ENCODE data around the gene MIGA1. TPM values are rescaled to one million over a fixed set of nuclear protein-coding genes. Genes with fewer than 3 reads are reported as not detected.

Gene MIGA1
- total RNA-seq, result 10 to 100 TPM in 8 of 9 donors, 1 to 10 TPM in 1; 9.6 to 24.2 (median 17.8) TPM
- 10 to 100 TPM in 1 of 3 donors, 1 to 10 TPM in 2; 2.4 to 17.0 (median 2.7) TPM for polyA plus RNA-seq
- long read RNA-seq, donor 1, full-length matches to known transcripts, result 1 of 1 reads
- long read RNA-seq, donor 1, partial matches to known transcripts, result 0 of 1 reads
- long read RNA-seq, donor 1, other reads (novel, unspliced or antisense), result 0 of 1 reads
- long read RNA-seq, donor 2, full-length matches to known transcripts, result 2 of 2 reads
- long read RNA-seq, donor 2, partial matches to known transcripts, result 0 of 2 reads
- long read RNA-seq, donor 2, other reads (novel, unspliced or antisense), result 0 of 2 reads
- long read RNA-seq, donor 3, result 0 reads
- long read RNA-seq, donor 4, full-length matches to known transcripts, result 7 of 13 reads
- long read RNA-seq, donor 4, partial matches to known transcripts, result 1 of 13 reads
- long read RNA-seq, donor 4, other reads (novel, unspliced or antisense), result 5 of 13 reads
- long read RNA-seq, donor 5, full-length matches to known transcripts, result 8 of 18 reads
- long read RNA-seq, donor 5, partial matches to known transcripts, result 5 of 18 reads
- long read RNA-seq, donor 5, other reads (novel, unspliced or antisense), result 5 of 18 reads
- long read RNA-seq, donor 6, full-length matches to known transcripts, result 3 of 6 reads
- long read RNA-seq, donor 6, partial matches to known transcripts, result 1 of 6 reads
- long read RNA-seq, donor 6, other reads (novel, unspliced or antisense), result 2 of 6 reads
- long read RNA-seq, donor 7, result 0 reads
- long read RNA-seq, donor 8, full-length matches to known transcripts, result 2 of 2 reads
- long read RNA-seq, donor 8, partial matches to known transcripts, result 0 of 2 reads
- long read RNA-seq, donor 8, other reads (novel, unspliced or antisense), result 0 of 2 reads
- long read RNA-seq, donor 9, full-length matches to known transcripts, result 2 of 2 reads
- long read RNA-seq, donor 9, partial matches to known transcripts, result 0 of 2 reads
- long read RNA-seq, donor 9, other reads (novel, unspliced or antisense), result 0 of 2 reads
- long read RNA-seq, donor 10, result 0 reads

- H3K9me3 ChIP-seq (replicated peaks in 1 of 3), result no peaks in the 10 kb centered on the region
- intact Hi-C loops (cut with DNase I), result no loop called here
- H3K4me1 ChIP-seq (replicated peaks in 1 of 2), result peaks cover 0 to 13% of the 10 kb centered on the region in 2 donors
- peak within 1 kb of the TSS in 3 of 5 donors; percentile 57 to 70 (median 62) for H3K27ac ChIP-seq
- WGBS, 4 donors, result 0 to 1% (median 0%) methylated on average over 13 to 40 of the region's 40 CpGs
- peaks cover 0 to 6% of the 10 kb centered on the region in 2 donors for H3K36me3 ChIP-seq (replicated peaks in 1 of 2)
- TF ChIP-seq POLR2A (IDR thresholded peaks at IDR 0.05) (peak in 1 of 2 donors; percentile 25), CTCF (IDR thresholded peaks at IDR 0.05) (no peak)
- peak; percentile 82 to 95 (median 92) for DNase-seq
- peak within 1 kb of the TSS; percentile 54 to 75 (median 67) for H3K4me3 ChIP-seq
- no peaks in the 10 kb centered on the region for H3K27me3 ChIP-seq
These were observed at the start of gene MIGA1 for GRCh38 chr1:77779529-77780281. TSS of gene MIGA1 (plus strand) at chr1:77779649. CDS start at chr1:77783253, 3,604 bp downstream.

- TF ChIP-seq POLR2A (IDR thresholded peaks at IDR 0.05) (no peak), CTCF (IDR thresholded peaks at IDR 0.05) (no peak)
- H3K36me3 ChIP-seq (replicated peaks in 1 of 2), result peaks cover 0 to 25% of the 10 kb centered on the region in 2 donors
- no peaks in the 10 kb centered on the region for H3K4me1 ChIP-seq (replicated peaks in 1 of 2)
- DNase-seq, result no peak
- H3K27ac ChIP-seq, result no peak overlapping the region
- WGBS, 4 donors, result 93 to 98% (median 95%) methylated on average over 1 of the region's 1 CpG
- intact Hi-C loops (cut with DNase I), result no loop called here
- H3K27me3 ChIP-seq, result no peaks in the 10 kb centered on the region
- H3K4me3 ChIP-seq, result no peak overlapping the region
- no peaks in the 10 kb centered on the region for H3K9me3 ChIP-seq (replicated peaks in 1 of 3)
These were observed 47.4 kb upstream of the MIGA1 start for GRCh38 chr1:77732090-77732489.

- Histone ChIP-seq H3K36me3 (replicated peaks in 1 of 2) (peaks cover 0 to 17% of the 10 kb centered on the region in 2 donors), H3K4me1 (replicated peaks in 1 of 2) (peaks cover 0 to 3% of the 10 kb centered on the region in 2 donors), H3K9me3 (replicated peaks in 1 of 3) (no peaks in the 10 kb centered on the region), H3K4me3 (no peak overlapping the region), H3K27ac (no peak overlapping the region), H3K27me3 (no peaks in the 10 kb centered on the region)
- intact Hi-C loops (cut with DNase I), result no loop called here
- 85 to 90% (median 88%) methylated on average over 1 of the region's 1 CpG for WGBS, 4 donors
- DNase-seq, result no peak
- TF ChIP-seq CTCF (IDR thresholded peaks at IDR 0.05) (no peak), POLR2A (IDR thresholded peaks at IDR 0.05) (no peak)
These were observed 40.2 kb upstream of the MIGA1 start for GRCh38 chr1:77739235-77739634.
